Cardiac muscle cell (in vitro differentiated cells and primary cell): ENCODE data around the gene ABHD14A. TPM values are rescaled to one million over a fixed set of nuclear protein-coding genes. Genes with fewer than 3 reads are reported as not detected.

Experiments
- DNase-seq, 2 donors: peaks; one replicate each; pipeline versions ENCODE4 v3.0.0 to v3.0.0-alpha.2; 2010 to 2017; ENCODE audit warnings: low read depth in 1 of 2, low spot score in 1 of 2
- H3K27ac ChIP-seq: fragments of 200-600 bp; sonication (generic); 2 replicates; pipeline ENCODE4 v1.5.1; 2016
- H3K27me3 ChIP-seq: fragments of 200-600 bp; sonication (generic); 2 replicates; pipeline ENCODE4 v1.6.0; 2016; ENCODE audit warnings: control low read depth
- H3K36me3 ChIP-seq: fragments of 200-600 bp; sonication (generic); 2 replicates; pipeline ENCODE4 v1.5.1; 2016; ENCODE audit warnings: control low read depth
- H3K4me1 ChIP-seq: fragments of 200-600 bp; sonication (generic); 2 replicates; pipeline ENCODE4 v1.8.1; 2017; ENCODE audit warnings: low read depth, mild to moderate bottlenecking, mixed run types
- H3K4me3 ChIP-seq: fragments of 200-600 bp; sonication (generic); 2 replicates; pipeline ENCODE4 v1.5.1; 2016; ENCODE audit warnings: mild to moderate bottlenecking
- H3K9me3 ChIP-seq: fragments of 200-600 bp; sonication (generic); 2 replicates; pipeline ENCODE4 v1.5.1; 2017; ENCODE audit warnings: low read depth, mild to moderate bottlenecking, control low read depth
- polyA plus RNA-seq: library from polyadenylated mRNA; unstranded; fragments of >200 nt; fragmentation: Nextera tagmentation; extraction: Ambion mirVana; gene quantifications from 2 replicates; pipeline ENCODE4 v1.2.1, GENCODE V29; 2016
- total RNA-seq: library from RNA; depleted of rRNA; stranded (reverse); fragments of >200 nt; gene quantifications from 2 replicates; pipeline ENCODE4 v1.2.3, GENCODE V29; 2016
- TF ChIP-seq, protein P1 (sequence below): IDR thresholded peaks from 2 replicates; pipeline ENCODE4 v1.5.1; 2012; ENCODE audit warnings: low read depth, mild to moderate bottlenecking, low read length

Gene ABHD14A
- total and polyA plus RNA-seq, 2 experiments from 2014 or later, result 56.5 to 104 TPM

DNA sequence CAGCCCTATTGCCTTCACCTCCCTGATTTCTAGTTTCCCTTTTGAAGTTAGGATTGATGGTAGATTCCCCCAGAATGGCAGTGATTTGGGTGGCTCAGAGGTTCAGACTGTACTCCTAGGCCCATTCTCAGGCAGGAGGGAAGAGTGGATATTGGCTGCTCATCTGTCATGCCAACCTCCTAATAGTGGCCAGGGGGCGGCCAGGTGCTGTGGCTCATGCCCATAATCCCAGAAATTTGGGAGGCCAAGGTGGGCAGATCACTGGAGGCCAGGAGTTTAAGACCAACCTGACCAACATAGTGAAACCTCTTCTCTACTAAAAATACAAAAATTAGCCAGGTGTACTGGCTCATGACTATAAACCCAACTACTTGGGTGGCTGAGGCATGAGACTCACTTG is 44.4 kb upstream of the ABHD14A start:
- H3K4me1 ChIP-seq, result no peaks in the 10 kb centered on the region
- no peaks in the 10 kb centered on the region for H3K9me3 ChIP-seq
- H3K27ac ChIP-seq, result no peak overlapping the region
- peaks cover 17% of the 10 kb centered on the region for H3K36me3 ChIP-seq
- DNase-seq, result no peak
- TF ChIP-seq, protein P1, sequence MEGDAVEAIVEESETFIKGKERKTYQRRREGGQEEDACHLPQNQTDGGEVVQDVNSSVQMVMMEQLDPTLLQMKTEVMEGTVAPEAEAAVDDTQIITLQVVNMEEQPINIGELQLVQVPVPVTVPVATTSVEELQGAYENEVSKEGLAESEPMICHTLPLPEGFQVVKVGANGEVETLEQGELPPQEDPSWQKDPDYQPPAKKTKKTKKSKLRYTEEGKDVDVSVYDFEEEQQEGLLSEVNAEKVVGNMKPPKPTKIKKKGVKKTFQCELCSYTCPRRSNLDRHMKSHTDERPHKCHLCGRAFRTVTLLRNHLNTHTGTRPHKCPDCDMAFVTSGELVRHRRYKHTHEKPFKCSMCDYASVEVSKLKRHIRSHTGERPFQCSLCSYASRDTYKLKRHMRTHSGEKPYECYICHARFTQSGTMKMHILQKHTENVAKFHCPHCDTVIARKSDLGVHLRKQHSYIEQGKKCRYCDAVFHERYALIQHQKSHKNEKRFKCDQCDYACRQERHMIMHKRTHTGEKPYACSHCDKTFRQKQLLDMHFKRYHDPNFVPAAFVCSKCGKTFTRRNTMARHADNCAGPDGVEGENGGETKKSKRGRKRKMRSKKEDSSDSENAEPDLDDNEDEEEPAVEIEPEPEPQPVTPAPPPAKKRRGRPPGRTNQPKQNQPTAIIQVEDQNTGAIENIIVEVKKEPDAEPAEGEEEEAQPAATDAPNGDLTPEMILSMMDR, result no peak
- H3K27me3 ChIP-seq, result no peaks in the 10 kb centered on the region
- H3K4me3 ChIP-seq, result no peak overlapping the region

DNA sequence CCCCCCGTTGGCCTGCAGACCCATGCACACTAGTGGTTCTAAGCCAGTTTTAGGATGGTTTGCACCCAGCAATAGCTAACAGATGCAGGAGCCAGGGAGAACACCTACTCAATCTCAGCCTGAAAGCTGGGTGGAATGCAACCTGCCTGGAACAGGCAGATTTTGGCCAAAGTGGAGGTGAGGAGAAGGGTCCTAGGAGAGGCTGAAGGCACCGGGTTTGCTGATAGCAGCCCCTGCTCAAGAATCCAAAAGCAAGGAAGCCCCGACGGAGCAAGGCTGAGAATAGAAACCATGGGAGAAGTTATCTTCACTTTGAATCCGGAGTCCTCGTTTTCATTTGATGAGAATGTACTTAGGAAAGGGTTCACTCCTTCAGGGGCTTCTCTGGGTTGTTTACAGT is 43.1 kb upstream of the ABHD14A start:
- Histone ChIP-seq H3K27me3 (no peaks in the 10 kb centered on the region), H3K4me1 (no peaks in the 10 kb centered on the region), H3K4me3 (no peak overlapping the region), H3K9me3 (no peaks in the 10 kb centered on the region), H3K27ac (no peak overlapping the region), H3K36me3 (peaks cover 20% of the 10 kb centered on the region)
- TF ChIP-seq, protein P1, result no peak
- no peak for DNase-seq

DNA sequence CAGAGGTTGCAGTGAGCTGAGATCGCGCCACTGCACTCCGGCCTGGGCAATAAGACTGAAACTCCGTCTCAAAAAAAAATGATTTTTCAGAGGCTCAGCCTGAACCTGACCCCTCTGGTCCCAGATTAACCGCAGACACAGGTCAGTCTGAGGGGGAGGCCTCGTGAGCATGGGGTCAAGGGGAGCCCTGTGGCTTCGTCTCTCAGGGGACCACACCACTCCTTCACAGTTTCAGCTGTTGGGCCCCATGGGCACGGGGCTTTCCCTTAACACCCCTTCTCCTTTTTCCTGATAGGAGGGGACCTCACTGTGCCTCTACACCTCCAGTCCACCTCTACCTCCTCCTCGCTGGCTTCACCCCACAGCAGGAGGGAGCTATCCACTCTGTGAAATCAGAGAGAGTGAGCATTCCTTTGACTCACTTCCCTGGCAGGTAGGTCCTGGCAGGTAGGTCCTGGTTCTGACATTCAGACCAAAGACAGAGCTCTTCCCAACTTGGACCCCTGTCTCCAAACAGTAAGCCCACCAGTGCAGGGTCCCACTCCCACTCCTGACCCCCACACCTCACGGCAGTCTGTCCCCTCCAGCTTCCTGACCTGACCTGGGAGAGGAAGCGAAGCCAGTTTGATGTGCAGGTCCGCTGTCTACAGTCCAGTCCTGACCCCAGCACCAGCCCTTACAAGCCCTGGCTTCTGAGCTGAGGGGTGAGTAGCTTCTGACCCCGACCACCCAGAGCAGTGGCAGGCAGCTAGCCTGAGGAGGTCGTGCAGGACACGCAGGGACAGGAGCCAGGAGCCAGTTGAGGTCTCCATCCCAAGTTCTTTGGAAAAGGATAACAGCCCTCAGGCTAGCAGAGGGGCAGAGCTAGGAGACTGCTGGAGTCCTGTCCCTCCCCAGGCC is 42.1 kb upstream of the ABHD14A start:
- H3K4me1 ChIP-seq, result no peaks in the 10 kb centered on the region
- no peaks in the 10 kb centered on the region for H3K9me3 ChIP-seq
- H3K27me3 ChIP-seq, result no peaks in the 10 kb centered on the region
- no peak overlapping the region for H3K27ac ChIP-seq
- TF ChIP-seq, protein P1, result no peak
- DNase-seq, result no peak
- no peak overlapping the region for H3K4me3 ChIP-seq
- H3K36me3 ChIP-seq, result peaks cover 25% of the 10 kb centered on the region

GRCh38 chr3:51933471-51934138 is 41.3 kb upstream of the ABHD14A start:
- TF ChIP-seq, protein P1, result no peak
- no peak for DNase-seq
- H3K27ac ChIP-seq, result no peak overlapping the region

GRCh38 chr3:51934139-51934850 is 40.6 kb upstream of the ABHD14A start:
- H3K27me3 ChIP-seq, result no peaks in the 10 kb centered on the region
- H3K9me3 ChIP-seq, result no peaks in the 10 kb centered on the region
- no peak overlapping the region for H3K4me3 ChIP-seq
- H3K4me1 ChIP-seq, result no peaks in the 10 kb centered on the region
- no peak overlapping the region for H3K27ac ChIP-seq
- TF ChIP-seq, protein P1, result no peak
- DNase-seq, result no peak
- H3K36me3 ChIP-seq, result peaks cover 25% of the 10 kb centered on the region

More at GRCh38 chr3:51933471-51934138, 41.3 kb upstream of the ABHD14A start:
- no peaks in the 10 kb centered on the region for H3K27me3 ChIP-seq
- no peaks in the 10 kb centered on the region for H3K9me3 ChIP-seq
- no peak overlapping the region for H3K4me3 ChIP-seq
- H3K4me1 ChIP-seq, result no peaks in the 10 kb centered on the region
- H3K36me3 ChIP-seq, result peaks cover 25% of the 10 kb centered on the region
